IMR-90 (cell line): ENCODE data around the gene SELP. TPM values are rescaled to one million over a fixed set of nuclear protein-coding genes. Genes with fewer than 3 reads are reported as not detected.

Experiments used
- ATAC-seq: fragments of 200-7000 bp; cut with Tn5 transposase; 2 replicates; pipeline ENCODE4 v1.9.1; 2020; ENCODE audit warnings: low read depth, mild to moderate bottlenecking, moderate library complexity
- BruUV-seq: library from RNA; stranded (reverse); fragments of 400-500 nt; replicated peaks from 2 replicates; lab custom pipeline; 2021; lab: Mats Ljungman, UMichigan
- CTCF ChIA-PET: fragments of 300-600 bp; formaldehyde crosslinking; extraction: SDS; loops from one replicate; lab custom pipeline; 2021; ENCODE audit warnings: antibody characterized with exemption; lab: Yijun Ruan, JAX
- POLR2A ChIA-PET: fragments of 300-600 bp; sonication (Branson Sonifier 250); formaldehyde crosslinking; loops from one replicate; lab custom pipeline; 2022; ENCODE audit warnings: antibody characterized with exemption; ENCODE audit not compliant: unreplicated experiment; lab: Charles Lee
- DNase-seq: peaks from one replicate; pipeline ENCODE4 v3.0.0; 2013
- H2AFZ ChIP-seq: replicated peaks from 2 replicates; pipeline ENCODE3; 2013; ENCODE audit warnings: low read length, mild to moderate bottlenecking; ENCODE audit not compliant: poor library complexity
- H2AK5ac ChIP-seq: 2 replicates; pipeline ENCODE4 v1.6.1; 2013; ENCODE audit warnings: low read depth, low read length, inconsistent platforms
- H2AK9ac ChIP-seq: replicated peaks from 2 replicates; pipeline ENCODE3; 2013; ENCODE audit warnings: mild to moderate bottlenecking, low read depth, low read length, moderate library complexity; ENCODE audit not compliant: poor library complexity
- H2BK120ac ChIP-seq: 2 replicates; pipeline ENCODE4 v1.6.1; 2013; ENCODE audit warnings: low read depth, low read length, inconsistent platforms
- H2BK15ac ChIP-seq: 3 replicates; pipeline ENCODE4 v1.6.1; 2013; ENCODE audit warnings: low read depth, low read length, inconsistent platforms
- H2BK20ac ChIP-seq: 2 replicates; pipeline ENCODE4 v1.6.1; 2013; ENCODE audit warnings: low read depth, mild to moderate bottlenecking, inconsistent platforms, low read length, moderate library complexity
- H2BK5ac ChIP-seq: 2 replicates; pipeline ENCODE4 v1.6.1; 2013; ENCODE audit warnings: mild to moderate bottlenecking, low read depth, low read length, inconsistent platforms; ENCODE audit not compliant: poor library complexity, severe bottlenecking
- H3K14ac ChIP-seq: replicated peaks from 2 replicates; pipeline ENCODE4 v1.6.1; 2013; ENCODE audit warnings: low read depth, low read length, inconsistent platforms
- H3K18ac ChIP-seq: 2 replicates; pipeline ENCODE4 v1.6.1; 2013; ENCODE audit warnings: low read depth, low read length, control low read depth
- H3K23ac ChIP-seq: 2 replicates; pipeline ENCODE4 v1.6.1; 2013; ENCODE audit warnings: low read depth, low read length, inconsistent platforms
- H3K27ac ChIP-seq: 2 replicates; pipeline ENCODE4 v1.5.1; 2013; ENCODE audit warnings: mild to moderate bottlenecking, control low read depth, low read length; ENCODE audit not compliant: insufficient read depth
- H3K27me3 ChIP-seq: 2 replicates; pipeline ENCODE4 v1.6.1; 2013; ENCODE audit warnings: low read length; ENCODE audit not compliant: control insufficient read depth, insufficient read depth
- H3K36me3 ChIP-seq: 2 replicates; pipeline ENCODE4 v1.6.1; 2013; ENCODE audit warnings: low read length, mixed read lengths; ENCODE audit not compliant: control insufficient read depth, insufficient read depth
- H3K4ac ChIP-seq: 2 replicates; pipeline ENCODE4 v1.6.1; 2013; ENCODE audit warnings: low read depth, low read length, inconsistent platforms
- H3K4me1 ChIP-seq: 2 replicates; pipeline ENCODE4 v1.6.1; 2013; ENCODE audit warnings: low read length, mixed read lengths; ENCODE audit not compliant: control insufficient read depth, insufficient read depth
- H3K4me2 ChIP-seq: 2 replicates; pipeline ENCODE4 v1.6.1; 2013; ENCODE audit warnings: low read depth, mild to moderate bottlenecking, control low read depth, low read length, moderate library complexity
- H3K4me3 ChIP-seq: 2 replicates; pipeline ENCODE4 v1.5.1; 2013; ENCODE audit warnings: low read depth, mild to moderate bottlenecking, control low read depth, low read length, moderate library complexity; ENCODE audit not compliant: insufficient read depth
- H3K56ac ChIP-seq: 2 replicates; pipeline ENCODE4 v1.6.1; 2013; ENCODE audit warnings: low read length, inconsistent platforms; ENCODE audit not compliant: insufficient read depth; ENCODE audit errors: extremely low read depth
- H3K79me1 ChIP-seq, 2 experiments: 2 replicates each; pipeline ENCODE4 v1.6.1; 2013; ENCODE audit warnings: low read length in 2 of 2, inconsistent platforms in 1 of 2, low read depth in 1 of 2
- H3K9ac ChIP-seq: 2 replicates; pipeline ENCODE4 v1.6.1; 2013; ENCODE audit warnings: low read depth, low read length, control low read depth
- H3K9me1 ChIP-seq: 2 replicates; pipeline ENCODE4 v1.6.1; 2013; ENCODE audit warnings: low read length, inconsistent platforms; ENCODE audit not compliant: insufficient read depth
- H3K9me3 ChIP-seq: 2 replicates; pipeline ENCODE4 v1.6.1; 2013; ENCODE audit warnings: low read length; ENCODE audit not compliant: control insufficient read depth, insufficient read depth
- H4K20me1 ChIP-seq: 2 replicates; pipeline ENCODE4 v1.6.1; 2013; ENCODE audit warnings: low read length, inconsistent platforms; ENCODE audit not compliant: insufficient read depth
- H4K5ac ChIP-seq: 2 replicates; pipeline ENCODE4 v1.6.1; 2013; ENCODE audit warnings: mild to moderate bottlenecking, low read depth, low read length, control low read depth
- H4K8ac ChIP-seq, 2 experiments: 2 replicates each; pipeline ENCODE4 v1.6.1; 2013; ENCODE audit warnings: low read depth in 2 of 2, low read length in 2 of 2, control low read depth in 1 of 2, inconsistent platforms in 1 of 2
- H4K91ac ChIP-seq: 2 replicates; pipeline ENCODE4 v1.6.1; 2013; ENCODE audit warnings: low read depth, low read length, inconsistent platforms; ENCODE audit not compliant: insufficient read depth
- CEBPB ChIP-seq: IDR thresholded peaks from 2 replicates; pipeline ENCODE4 v1.6.1; 2012; ENCODE audit warnings: low read depth, low read length, improper control_type of control experiment
- CHD1 ChIP-seq: IDR thresholded peaks from 2 replicates; pipeline ENCODE4 v1.6.1; 2012; ENCODE audit warnings: low read depth, low read length, improper control_type of control experiment
- MAFK ChIP-seq: IDR thresholded peaks from 2 replicates; pipeline ENCODE4 v1.6.1; 2012; ENCODE audit warnings: low read depth, low read length, improper control_type of control experiment
- MAZ ChIP-seq: IDR thresholded peaks from 2 replicates; pipeline ENCODE4 v1.6.1; 2012; ENCODE audit warnings: low read depth, mild to moderate bottlenecking, low read length, improper control_type of control experiment, moderate library complexity, borderline replicate concordance
- MXI1 ChIP-seq: IDR thresholded peaks from 2 replicates; pipeline ENCODE4 v1.6.1; 2012; ENCODE audit warnings: low read depth, mild to moderate bottlenecking, low read length, moderate library complexity, borderline replicate concordance
- NFE2L2 ChIP-seq: fragments of 150-350 bp; IDR thresholded peaks from 2 replicates; pipeline ENCODE4 v1.6.1; 2016; ENCODE audit warnings: low read depth, mild to moderate bottlenecking, low read length
- POLR2A ChIP-seq: IDR thresholded peaks from 2 replicates; pipeline ENCODE4 v1.6.1; 2012; ENCODE audit warnings: mild to moderate bottlenecking, low read depth, low read length
- RAD21 ChIP-seq: IDR thresholded peaks from 2 replicates; pipeline ENCODE4 v1.6.1; 2012; ENCODE audit warnings: low read length, improper control_type of control experiment
- RFX5 ChIP-seq: IDR thresholded peaks from 2 replicates; pipeline ENCODE4 v1.8.0; 2012; ENCODE audit warnings: low read depth, mild to moderate bottlenecking, low read length, moderate library complexity
- SMC3 ChIP-seq: fragments of 150-350 bp; IDR thresholded peaks from 2 replicates; pipeline ENCODE4 v1.6.1; 2016; ENCODE audit warnings: low read depth, mild to moderate bottlenecking, antibody characterized with exemption, low read length, moderate library complexity
- dilution Hi-C: fragments of 300-500 bp; cut with HindIII; formaldehyde crosslinking; loops from one replicate; pipeline ENCODE4 v1.14.3; 2018; ENCODE audit warnings: low sequenced_read_pairs; ENCODE audit not compliant: unreplicated experiment
- in situ Hi-C: fragments of 300-500 bp; cut with MboI; formaldehyde crosslinking; loops from 3 replicates; pipeline ENCODE4 v1.14.3; 2019; ENCODE audit warnings: low sequenced_read_pairs, inconsistent platforms, mixed read lengths
- intact Hi-C: fragments of 100-400 bp; cut with micrococcal nuclease; formaldehyde crosslinking; loops from 2 replicates; pipeline ENCODE4 v1.10.0; 2022
- polyA plus RNA-seq, 3 experiments: library from polyadenylated mRNA; depleted of rRNA; stranded (reverse); fragments of >200 nt; gene quantifications; 2 replicates each; pipeline ENCODE4 v1.2.3, GENCODE V29; 2012; ENCODE audit warnings: low replicate concordance in 1 of 3
- total RNA-seq: library from RNA; depleted of rRNA; stranded (reverse); fragments of >200 nt; gene quantifications from 2 replicates; pipeline ENCODE4 v1.2.3, GENCODE V29; 2012
- TF ChIP-seq, protein P1 (sequence below): fragments of 150-350 bp; IDR thresholded peaks from 2 replicates; pipeline ENCODE4 v1.6.1; 2017; ENCODE audit warnings: mild to moderate bottlenecking, antibody characterized with exemption, low read length, low read depth
- TF ChIP-seq, protein P2 (sequence below): fragments of 150-350 bp; IDR thresholded peaks from 2 replicates; pipeline ENCODE4 v1.6.1; 2016; ENCODE audit warnings: low read depth, mild to moderate bottlenecking, low read length, moderate library complexity, borderline replicate concordance
- TF ChIP-seq, protein P3 (sequence below): conservative IDR thresholded peaks from 2 replicates; pipeline ENCODE4 v1.5.1; 2012; ENCODE audit warnings: mild to moderate bottlenecking, low read depth, low read length, improper control_type of control experiment

SELP gene
- total and polyA plus RNA-seq, 2 of the 4 experiments (the other 2 are of a cell fraction): not detected

DNA sequence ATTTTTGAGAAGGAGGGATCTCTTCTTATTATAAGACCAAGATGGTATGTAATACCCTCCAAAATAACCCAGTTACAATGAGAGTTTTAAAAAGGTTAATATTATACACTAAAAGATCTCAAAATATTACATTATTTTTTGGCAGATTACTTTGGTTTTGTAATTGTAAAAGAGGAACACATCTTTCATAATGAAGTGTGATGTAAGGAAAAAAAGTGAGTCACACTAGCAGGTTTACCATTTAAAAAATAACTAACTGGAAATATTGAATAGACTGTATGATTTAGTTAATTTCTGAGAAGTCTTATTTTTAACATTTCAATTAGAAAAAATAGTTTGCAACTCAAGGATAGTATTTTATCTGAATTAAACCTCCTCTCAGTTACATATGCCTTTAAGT is 44.7 kb downstream of the SELP start:
- intact Hi-C loops: no loop called here

More for the DNA sequence above, 44.7 kb downstream of the SELP start:
- in situ Hi-C loops: no loop called here
- H4K5ac ChIP-seq: no peak overlapping the region
- H3K36me3 ChIP-seq: no peaks in the 10 kb centered on the region
- no peak overlapping the region for H4K8ac ChIP-seq
- ChIA-PET CTCF (no interaction called here), POLR2A (no interaction called here)
- H3K23ac ChIP-seq: no peak overlapping the region
- no peak overlapping the region for H3K27ac ChIP-seq
- no peaks in the 10 kb centered on the region for H3K4me1 ChIP-seq
- H3K9ac ChIP-seq: no peak overlapping the region
- dilution Hi-C loops: no loop called here
- H2BK120ac ChIP-seq: no peak overlapping the region
- H3K9me1 ChIP-seq: no peaks in the 10 kb centered on the region
- H2AK9ac ChIP-seq: no peak overlapping the region
- BruUV-seq: no TSS peak
- H3K4ac ChIP-seq: no peak overlapping the region
- H2BK20ac ChIP-seq: no peak overlapping the region
- H4K91ac ChIP-seq: no peak overlapping the region
- H2AK5ac ChIP-seq: no peak overlapping the region
- no peak overlapping the region for H3K56ac ChIP-seq
- peaks cover 3% of the 10 kb centered on the region; the same call in 1 of the 2 replicates for H3K27me3 ChIP-seq
- no peak overlapping the region for H3K14ac ChIP-seq
- no peak overlapping the region for H3K4me3 ChIP-seq
- no peak overlapping the region for H2BK5ac ChIP-seq
- H2AFZ ChIP-seq: no peak overlapping the region
- ATAC-seq (no peak), DNase-seq (no peak)
- H4K20me1 ChIP-seq: no peaks in the 10 kb centered on the region
- no peaks in the 10 kb centered on the region for H3K9me3 ChIP-seq
- H2BK15ac ChIP-seq: no peak overlapping the region
- TF ChIP-seq SMC3: no peak
- TF ChIP-seq, protein P1, sequence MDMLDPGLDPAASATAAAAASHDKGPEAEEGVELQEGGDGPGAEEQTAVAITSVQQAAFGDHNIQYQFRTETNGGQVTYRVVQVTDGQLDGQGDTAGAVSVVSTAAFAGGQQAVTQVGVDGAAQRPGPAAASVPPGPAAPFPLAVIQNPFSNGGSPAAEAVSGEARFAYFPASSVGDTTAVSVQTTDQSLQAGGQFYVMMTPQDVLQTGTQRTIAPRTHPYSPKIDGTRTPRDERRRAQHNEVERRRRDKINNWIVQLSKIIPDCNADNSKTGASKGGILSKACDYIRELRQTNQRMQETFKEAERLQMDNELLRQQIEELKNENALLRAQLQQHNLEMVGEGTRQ: no peak
- no peak for TF ChIP-seq CEBPB
- TF ChIP-seq, protein P2, sequence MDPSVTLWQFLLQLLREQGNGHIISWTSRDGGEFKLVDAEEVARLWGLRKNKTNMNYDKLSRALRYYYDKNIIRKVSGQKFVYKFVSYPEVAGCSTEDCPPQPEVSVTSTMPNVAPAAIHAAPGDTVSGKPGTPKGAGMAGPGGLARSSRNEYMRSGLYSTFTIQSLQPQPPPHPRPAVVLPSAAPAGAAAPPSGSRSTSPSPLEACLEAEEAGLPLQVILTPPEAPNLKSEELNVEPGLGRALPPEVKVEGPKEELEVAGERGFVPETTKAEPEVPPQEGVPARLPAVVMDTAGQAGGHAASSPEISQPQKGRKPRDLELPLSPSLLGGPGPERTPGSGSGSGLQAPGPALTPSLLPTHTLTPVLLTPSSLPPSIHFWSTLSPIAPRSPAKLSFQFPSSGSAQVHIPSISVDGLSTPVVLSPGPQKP: no peak
- TF ChIP-seq RAD21: no peak
- no peak for TF ChIP-seq CHD1
- TF ChIP-seq MXI1: no peak
- TF ChIP-seq MAFK: no peak
- no peak for TF ChIP-seq RFX5
- TF ChIP-seq POLR2A: no peak
- TF ChIP-seq NFE2L2: no peak
- TF ChIP-seq, protein P3, sequence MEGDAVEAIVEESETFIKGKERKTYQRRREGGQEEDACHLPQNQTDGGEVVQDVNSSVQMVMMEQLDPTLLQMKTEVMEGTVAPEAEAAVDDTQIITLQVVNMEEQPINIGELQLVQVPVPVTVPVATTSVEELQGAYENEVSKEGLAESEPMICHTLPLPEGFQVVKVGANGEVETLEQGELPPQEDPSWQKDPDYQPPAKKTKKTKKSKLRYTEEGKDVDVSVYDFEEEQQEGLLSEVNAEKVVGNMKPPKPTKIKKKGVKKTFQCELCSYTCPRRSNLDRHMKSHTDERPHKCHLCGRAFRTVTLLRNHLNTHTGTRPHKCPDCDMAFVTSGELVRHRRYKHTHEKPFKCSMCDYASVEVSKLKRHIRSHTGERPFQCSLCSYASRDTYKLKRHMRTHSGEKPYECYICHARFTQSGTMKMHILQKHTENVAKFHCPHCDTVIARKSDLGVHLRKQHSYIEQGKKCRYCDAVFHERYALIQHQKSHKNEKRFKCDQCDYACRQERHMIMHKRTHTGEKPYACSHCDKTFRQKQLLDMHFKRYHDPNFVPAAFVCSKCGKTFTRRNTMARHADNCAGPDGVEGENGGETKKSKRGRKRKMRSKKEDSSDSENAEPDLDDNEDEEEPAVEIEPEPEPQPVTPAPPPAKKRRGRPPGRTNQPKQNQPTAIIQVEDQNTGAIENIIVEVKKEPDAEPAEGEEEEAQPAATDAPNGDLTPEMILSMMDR: no peak
- no peak for TF ChIP-seq MAZ
- H3K18ac ChIP-seq: no peak overlapping the region
- no peak overlapping the region for H3K4me2 ChIP-seq
- no peaks in the 10 kb centered on the region for H3K79me1 ChIP-seq
